Measurements from ENCODE around the gene GALNT10.

DNA sequence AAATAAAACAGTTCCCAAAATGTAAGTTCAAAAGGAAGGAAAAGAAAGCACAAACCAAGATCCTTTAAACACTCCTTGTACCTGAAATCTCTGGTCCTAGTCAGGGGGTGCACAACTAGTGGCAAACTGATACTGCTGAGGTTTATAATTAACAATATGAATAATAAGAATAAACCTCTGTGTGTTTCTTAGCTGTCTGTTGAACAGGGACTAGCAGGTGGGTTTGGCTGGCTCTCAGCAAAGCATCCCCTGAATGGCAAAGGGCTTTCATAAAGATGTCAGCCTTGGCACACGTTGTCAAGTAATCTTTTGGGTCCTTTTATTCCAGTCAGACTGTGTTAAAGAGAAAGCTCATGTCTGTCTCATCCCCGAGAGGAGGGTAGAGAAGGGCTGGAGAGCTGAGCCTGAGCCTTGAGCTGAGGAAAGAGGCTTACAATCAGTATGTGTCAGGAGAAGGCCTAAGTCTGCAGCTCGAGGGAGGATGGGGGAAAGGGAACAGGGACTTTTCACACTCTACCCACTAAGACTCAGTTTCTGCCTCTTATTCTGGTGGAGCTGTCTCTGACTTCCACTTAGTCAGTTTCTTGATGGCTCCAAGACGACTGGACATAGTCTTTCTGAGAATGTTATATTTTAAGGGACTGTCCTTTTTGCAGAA lies 123.0 kb downstream of the GALNT10 start:
- TF ChIP-seq POLR2AphosphoS5 (IDR thresholded peaks at IDR 0.05) (no peak), POLR2A (IDR thresholded peaks at IDR 0.05) (no peak)
- TF ChIP-seq, protein P1, sequence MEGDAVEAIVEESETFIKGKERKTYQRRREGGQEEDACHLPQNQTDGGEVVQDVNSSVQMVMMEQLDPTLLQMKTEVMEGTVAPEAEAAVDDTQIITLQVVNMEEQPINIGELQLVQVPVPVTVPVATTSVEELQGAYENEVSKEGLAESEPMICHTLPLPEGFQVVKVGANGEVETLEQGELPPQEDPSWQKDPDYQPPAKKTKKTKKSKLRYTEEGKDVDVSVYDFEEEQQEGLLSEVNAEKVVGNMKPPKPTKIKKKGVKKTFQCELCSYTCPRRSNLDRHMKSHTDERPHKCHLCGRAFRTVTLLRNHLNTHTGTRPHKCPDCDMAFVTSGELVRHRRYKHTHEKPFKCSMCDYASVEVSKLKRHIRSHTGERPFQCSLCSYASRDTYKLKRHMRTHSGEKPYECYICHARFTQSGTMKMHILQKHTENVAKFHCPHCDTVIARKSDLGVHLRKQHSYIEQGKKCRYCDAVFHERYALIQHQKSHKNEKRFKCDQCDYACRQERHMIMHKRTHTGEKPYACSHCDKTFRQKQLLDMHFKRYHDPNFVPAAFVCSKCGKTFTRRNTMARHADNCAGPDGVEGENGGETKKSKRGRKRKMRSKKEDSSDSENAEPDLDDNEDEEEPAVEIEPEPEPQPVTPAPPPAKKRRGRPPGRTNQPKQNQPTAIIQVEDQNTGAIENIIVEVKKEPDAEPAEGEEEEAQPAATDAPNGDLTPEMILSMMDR (IDR thresholded peaks at IDR 0.05), result no peak
